GM03348 (cell line): ENCODE results near the gene MACROD2.

Source experiments
- DNase-seq: peaks from one replicate; pipeline ENCODE4 v3.0.0; 2012; ENCODE audit warnings: low spot score

MACROD2 gene

DNA sequence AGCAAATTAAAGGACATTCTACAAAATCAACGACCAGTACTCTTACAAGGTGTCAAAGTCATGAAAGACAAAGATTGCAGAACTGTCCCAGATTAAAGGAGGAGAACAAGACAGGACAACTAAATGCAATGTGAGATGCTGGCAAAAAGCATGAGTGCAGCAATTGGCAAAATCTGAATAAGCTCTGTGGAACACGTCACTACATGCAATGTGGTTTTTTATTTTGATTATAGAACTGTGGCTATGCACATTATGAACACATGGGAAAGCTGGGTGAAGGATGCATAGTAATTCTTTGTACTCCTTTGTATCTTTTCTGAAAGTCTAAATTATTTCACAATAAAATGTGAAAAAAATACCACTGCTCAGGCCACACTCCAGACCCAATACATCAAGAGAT, 2068.6 kb downstream of the MACROD2 start:
- no peak for DNase-seq

- no peak for DNase-seq
These were observed 2069.8 kb downstream of the MACROD2 start for GRCh38 chr20:16064989-16065707.

DNA sequence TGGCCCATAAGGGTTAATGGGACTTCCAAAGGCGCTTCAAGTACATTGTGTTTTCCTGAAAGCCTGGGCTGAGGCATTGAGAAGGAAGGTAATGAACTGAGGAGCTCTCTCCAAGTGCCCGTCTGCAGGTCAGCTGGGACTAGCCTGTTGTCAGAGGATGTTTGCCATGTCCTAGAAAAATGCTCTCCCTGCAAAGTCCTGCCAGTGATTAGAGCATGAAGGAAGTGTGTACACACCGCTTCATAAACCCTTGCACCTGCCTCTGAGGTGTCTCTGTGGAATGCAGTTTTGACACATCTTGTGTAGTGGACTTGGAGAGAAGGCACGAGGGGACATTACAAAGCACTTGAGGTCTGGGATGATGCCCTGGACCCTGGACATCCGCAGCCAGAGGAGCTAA, 2071.3 kb downstream of the MACROD2 start:
- DNase-seq = no peak

DNA sequence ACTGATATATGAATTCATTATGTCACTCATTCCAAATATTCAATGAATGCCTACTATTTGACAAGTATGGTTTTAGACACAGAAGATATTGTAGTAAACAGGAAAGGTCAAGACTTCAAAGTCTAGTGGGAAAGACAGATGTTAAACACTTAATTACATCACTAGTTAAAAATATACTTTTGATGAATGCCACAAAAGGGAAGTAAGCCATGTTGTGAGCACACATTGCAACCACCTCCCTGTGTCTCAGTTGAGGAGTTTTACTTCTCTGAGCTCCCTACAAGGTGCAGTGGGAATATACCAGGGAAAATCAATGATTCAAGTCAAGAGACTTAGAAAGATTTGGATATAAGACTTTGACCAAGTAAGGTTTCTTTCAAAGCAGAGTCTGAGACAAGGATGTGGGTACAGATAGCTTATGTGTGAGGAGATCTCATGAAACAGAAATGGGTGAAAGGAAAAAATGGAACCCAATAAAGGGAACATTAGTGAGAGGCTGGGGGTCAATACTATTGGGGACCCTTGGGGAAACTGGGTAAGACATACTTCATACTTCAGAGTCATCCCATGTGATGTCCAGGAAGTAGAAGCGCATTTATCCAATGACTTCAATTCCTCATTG, 2074.2 kb downstream of the MACROD2 start:
- no peak for DNase-seq

GRCh38 chr20:16072220-16072619, 2076.9 kb downstream of the MACROD2 start:
- DNase-seq = no peak

DNA sequence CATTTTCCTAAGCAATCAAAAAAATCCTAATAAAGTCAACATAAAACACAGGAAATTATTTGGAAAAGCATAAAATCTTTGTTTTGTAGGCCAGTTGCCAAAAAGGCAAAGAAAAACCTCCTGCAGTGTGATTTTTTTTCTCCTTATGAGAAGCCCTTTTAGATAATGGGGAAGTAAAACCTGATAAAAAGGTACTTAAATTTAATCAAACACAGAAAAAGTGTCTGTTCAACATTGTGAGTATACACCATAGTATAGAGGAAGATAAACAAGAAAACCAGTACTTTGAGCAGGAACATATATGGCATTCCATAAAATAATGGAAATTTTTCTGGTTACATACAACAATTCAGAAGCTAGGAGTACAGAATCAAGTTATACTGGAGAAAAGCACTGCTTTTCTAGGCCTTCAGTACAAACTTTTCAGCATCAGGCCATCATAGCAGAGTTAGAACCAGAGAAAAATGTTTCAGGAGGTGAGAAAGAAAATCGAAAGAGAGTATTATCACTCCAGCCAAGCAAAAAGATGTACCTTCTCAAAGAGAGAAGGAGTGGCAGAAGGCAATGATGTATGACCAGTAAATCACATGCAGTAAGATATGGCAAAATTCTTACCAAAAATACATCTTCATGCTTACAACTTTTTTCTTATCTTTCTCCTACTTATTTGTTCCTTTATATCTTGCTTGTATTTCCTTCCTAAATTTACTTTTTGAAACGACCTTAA, 2083.0 kb downstream of the MACROD2 start:
- DNase-seq = no peak

DNA sequence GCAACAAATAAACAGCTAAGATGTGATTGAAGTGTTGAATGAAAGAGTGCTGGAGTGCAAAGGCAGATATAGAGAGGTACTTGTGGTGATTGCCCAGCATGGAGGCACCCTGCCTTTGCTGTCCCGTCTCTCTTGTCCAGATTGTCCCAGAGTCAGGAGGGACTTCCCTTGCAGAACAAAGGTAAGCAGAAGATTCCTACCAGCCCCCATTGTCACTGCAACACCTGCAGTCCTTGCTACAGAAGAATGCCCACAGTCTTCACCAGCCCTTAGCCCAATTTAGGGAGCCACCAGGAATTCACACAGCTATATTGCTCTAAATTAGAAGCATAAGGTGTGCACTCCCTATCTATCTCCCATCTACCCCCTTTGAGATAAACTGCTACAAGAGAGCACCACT, 2086.1 kb downstream of the MACROD2 start:
- no peak for DNase-seq

GRCh38 chr20:16082051-16082550, 2086.8 kb downstream of the MACROD2 start:
- DNase-seq = no peak

- no peak for DNase-seq
These were observed 2088.4 kb downstream of the MACROD2 start for GRCh38 chr20:16083639-16084280.

GRCh38 chr20:16095226-16095625, 2099.9 kb downstream of the MACROD2 start:
- no peak for DNase-seq

DNA sequence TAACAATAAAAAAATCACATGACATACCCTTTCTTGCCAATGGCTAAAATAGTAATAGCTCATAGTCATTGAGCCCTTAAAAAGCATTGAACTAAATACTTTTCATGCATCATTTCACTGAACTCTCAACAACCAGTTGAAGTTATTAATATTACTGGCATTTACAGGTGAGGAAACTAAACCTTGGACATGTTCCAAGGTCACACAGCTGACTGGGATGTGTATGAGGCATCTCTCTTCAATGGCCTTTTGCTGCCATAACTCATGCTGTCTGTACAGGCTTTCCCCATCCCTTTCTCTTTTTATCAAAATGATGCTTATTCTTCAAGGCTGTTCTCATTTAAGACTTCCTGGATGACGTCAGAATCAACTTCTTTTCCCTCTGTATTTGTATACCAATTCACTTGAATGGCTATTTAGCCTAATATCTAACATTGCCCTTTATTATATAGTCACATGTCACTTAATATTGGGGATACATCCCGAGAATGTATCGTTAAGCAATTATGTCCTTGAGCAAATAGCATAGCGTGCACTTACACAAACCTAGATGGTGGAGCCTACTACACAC, 2101.5 kb downstream of the MACROD2 start:
- no peak for DNase-seq

DNA sequence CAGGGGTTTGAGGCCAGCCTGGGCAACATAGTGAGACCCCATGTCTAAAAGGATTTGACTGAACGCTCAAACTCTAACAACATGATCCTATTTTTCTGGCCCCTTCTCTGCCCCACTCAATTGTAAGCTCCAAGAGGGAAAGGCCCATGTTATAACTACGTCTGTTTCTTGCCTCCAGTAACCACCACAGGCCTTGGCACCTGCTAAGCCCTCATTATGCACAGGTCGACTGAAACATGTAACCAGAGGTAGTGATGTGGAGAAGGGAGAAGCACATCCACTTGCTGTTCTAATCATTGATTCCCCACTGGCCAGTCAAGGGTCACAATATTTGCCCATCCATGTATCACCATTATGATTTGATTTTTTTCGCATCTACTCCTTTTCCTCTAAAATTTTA, 2102.5 kb downstream of the MACROD2 start:
- no peak for DNase-seq

GRCh38 chr20:16098890-16099639, 2103.7 kb downstream of the MACROD2 start:
- DNase-seq = no peak

GRCh38 chr20:16100111-16100510, 2104.8 kb downstream of the MACROD2 start:
- no peak for DNase-seq

- DNase-seq = no peak
These were observed 2105.5 kb downstream of the MACROD2 start for GRCh38 chr20:16100767-16101166.
